ENCODE results near the gene ZNF398. TPM values are rescaled to one million over a fixed set of nuclear protein-coding genes. Genes with fewer than 3 reads are reported as not detected.

The ZNF398 gene
- total RNA-seq, 4 donors from 2014 or later: 12.8 to 19.9 (median 15.0) TPM

DNA sequence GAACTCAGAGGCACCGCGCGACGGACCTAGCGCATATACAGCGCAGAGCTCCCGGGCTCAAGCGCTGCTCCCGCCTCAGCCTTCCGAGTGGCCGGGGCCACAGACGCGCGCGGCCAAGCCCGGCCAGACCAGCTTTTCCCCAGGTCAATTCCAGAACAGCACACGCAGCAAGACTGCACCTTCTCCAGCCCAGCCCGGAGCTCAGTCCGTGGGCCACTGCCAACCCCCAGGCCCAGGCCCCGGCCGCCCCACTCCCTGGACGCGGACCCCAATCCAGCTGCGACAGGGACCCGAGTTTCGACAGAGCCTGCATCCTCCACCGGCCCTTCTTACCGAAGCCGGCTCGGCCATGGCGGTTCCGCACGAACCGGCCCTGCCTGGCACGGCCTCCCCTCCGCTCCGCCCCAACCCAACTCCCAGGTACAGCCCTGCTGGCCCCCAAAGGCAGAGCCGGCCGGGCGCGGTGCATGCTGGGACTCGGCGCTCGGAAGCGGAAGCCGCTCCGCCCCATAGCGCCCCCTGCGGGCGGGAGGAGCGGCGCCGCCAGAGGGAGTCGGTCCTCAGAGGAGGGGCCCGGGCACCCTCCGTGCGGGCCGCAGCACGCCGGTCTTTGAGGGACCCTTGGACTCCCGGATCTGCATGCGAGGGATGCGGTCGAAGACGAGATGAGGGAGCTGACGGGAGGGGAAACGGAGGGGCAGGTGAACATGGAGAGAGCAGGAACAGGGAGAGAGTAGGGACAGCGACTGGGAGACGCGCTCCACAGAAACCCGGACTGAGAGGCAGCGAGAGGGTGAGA, 21.2 kb upstream of the ZNF398 start, which contains the start of gene ZNF425:
ZNF425 (minus strand) TSS at position 462 of the 799 bp plus-strand sequence; CDS start at position 351, 111 bp downstream.
- Histone ChIP-seq H3K4me3 (peak within 1 kb of the TSS; percentile 79 to 100 (median 96)), H3K27me3 (no peaks in the 10 kb centered on the region), H3K36me3 (no peaks in the 10 kb centered on the region), H3K9me3 (no peaks in the 10 kb centered on the region), H3K4me1 (peaks cover 9% of the 10 kb centered on the region in 2 donors), H3K27ac (peak within 1 kb of the TSS; percentile 94 to 98 (median 96))
- ATAC-seq (peak; percentile 92 to 93), DNase-seq (peak; percentile 80 to 85)
- in situ Hi-C loops (cut with MboI; ENCODE audit: low sequenced_read_pairs in 4 of 4): no loop called here
- TF ChIP-seq POLR2A (IDR thresholded peaks at IDR 0.05): peak; percentile 84 to 91
- TF ChIP-seq, protein P1, sequence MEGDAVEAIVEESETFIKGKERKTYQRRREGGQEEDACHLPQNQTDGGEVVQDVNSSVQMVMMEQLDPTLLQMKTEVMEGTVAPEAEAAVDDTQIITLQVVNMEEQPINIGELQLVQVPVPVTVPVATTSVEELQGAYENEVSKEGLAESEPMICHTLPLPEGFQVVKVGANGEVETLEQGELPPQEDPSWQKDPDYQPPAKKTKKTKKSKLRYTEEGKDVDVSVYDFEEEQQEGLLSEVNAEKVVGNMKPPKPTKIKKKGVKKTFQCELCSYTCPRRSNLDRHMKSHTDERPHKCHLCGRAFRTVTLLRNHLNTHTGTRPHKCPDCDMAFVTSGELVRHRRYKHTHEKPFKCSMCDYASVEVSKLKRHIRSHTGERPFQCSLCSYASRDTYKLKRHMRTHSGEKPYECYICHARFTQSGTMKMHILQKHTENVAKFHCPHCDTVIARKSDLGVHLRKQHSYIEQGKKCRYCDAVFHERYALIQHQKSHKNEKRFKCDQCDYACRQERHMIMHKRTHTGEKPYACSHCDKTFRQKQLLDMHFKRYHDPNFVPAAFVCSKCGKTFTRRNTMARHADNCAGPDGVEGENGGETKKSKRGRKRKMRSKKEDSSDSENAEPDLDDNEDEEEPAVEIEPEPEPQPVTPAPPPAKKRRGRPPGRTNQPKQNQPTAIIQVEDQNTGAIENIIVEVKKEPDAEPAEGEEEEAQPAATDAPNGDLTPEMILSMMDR (IDR thresholded peaks at IDR 0.05 in 4 of 5, conservative IDR thresholded peaks at IDR 0.05 in 1 of 5): peak; percentile 96 to 99 (median 97)
- intact Hi-C loops (cut with DNase I; ENCODE audit: low total_unique reads): loop anchor here (1.0 to 2.0 kb wide), 5 partner anchors 21 to 185 kb away; partner anchors contain the start of genes PDIA4, ZNF398 and ZNF786

DNA sequence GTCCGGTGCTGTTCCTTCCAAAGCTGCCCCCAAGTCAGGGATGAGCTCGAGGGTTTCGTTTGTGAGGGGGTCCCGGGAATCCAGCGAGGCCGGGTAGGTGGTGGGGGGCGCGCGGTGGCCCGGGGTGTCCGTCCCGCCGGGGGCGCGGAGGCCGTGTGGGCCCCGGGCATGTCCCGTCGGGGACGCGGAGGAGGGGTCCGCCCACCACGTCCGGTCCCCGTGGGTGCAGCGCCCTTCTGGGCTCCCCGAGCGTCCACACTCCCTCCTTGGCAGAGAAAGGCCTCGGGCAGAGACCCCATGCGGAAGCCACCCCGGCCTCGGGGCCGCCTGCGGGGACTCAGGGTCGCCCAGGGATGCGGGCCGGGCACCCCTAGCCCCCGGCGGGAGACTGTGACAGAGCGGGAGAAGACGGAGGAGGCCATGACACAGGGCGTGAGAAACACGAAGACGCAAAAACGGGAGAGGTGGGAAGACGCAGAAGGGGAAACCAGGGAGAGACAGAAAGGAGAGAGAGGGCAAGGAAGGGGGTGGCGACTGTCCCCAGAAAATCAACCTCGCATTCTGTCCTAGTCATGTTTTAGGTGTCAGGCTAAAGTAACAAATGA, 20.5 kb upstream of the ZNF398 start:
- intact Hi-C loops (cut with DNase I; ENCODE audit: low total_unique reads): loop anchor here (1.0 to 2.0 kb wide), 5 partner anchors 21 to 186 kb away; partner anchors contain the start of genes PDIA4, ZNF398 and ZNF786

DNA sequence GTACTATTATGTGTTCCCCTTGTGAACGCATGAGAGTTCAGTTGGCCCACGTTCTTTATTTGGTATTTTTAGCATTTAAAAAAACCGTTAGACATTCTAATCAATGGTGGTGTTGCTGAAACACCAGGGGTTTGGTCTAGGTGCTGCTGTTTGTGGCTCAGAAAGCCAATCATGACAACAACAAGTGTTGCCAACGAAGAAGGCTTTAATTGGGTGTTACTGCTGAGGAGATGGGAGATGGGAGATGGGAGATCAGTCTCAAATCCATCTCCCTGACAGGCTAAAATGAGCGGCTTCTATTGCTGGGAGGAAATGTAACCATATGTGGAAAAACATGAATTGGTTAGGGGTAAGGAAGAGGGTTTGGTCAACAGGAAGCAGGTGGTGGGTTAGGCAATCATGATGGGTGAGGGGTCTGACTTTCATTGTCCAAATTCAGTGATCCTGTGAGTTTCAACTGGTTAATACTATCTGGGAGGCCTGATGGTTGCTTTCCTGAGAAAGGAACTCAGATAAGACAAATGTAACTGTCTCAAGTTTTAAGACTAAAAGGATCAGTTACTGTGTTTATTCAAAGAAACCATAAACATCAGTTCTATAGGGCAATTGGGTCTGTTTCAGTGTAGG, 16.6 kb upstream of the ZNF398 start:
- Histone ChIP-seq H3K4me1 (no peaks in the 10 kb centered on the region), H3K27me3 (no peaks in the 10 kb centered on the region), H3K27ac (no peak overlapping the region), H3K4me3 (no peak overlapping the region), H3K36me3 (no peaks in the 10 kb centered on the region), H3K9me3 (no peaks in the 10 kb centered on the region)
- DNase-seq (no peak), ATAC-seq (no peak)
- in situ Hi-C loops (cut with MboI; ENCODE audit: low sequenced_read_pairs in 4 of 4): no loop called here
- intact Hi-C loops (cut with DNase I; ENCODE audit: low total_unique reads): no loop called here
- TF ChIP-seq, protein P1 (IDR thresholded peaks at IDR 0.05 in 4 of 5, conservative IDR thresholded peaks at IDR 0.05 in 1 of 5): no peak
- no peak for TF ChIP-seq POLR2A (IDR thresholded peaks at IDR 0.05)

More for the DNA sequence above, 20.5 kb upstream of the ZNF398 start:
- H3K36me3 ChIP-seq: no peaks in the 10 kb centered on the region
- ATAC-seq: peak; percentile 54 to 60
- DNase-seq: peak; percentile 14 to 28
- in situ Hi-C loops (cut with MboI; ENCODE audit: low sequenced_read_pairs in 4 of 4): no loop called here
- H3K4me3 ChIP-seq: peak overlapping the region; percentile 79 to 100 (median 96)
- peak overlapping the region; percentile 94 to 98 (median 96) for H3K27ac ChIP-seq
- no peaks in the 10 kb centered on the region for H3K9me3 ChIP-seq
- TF ChIP-seq, protein P1 (IDR thresholded peaks at IDR 0.05 in 4 of 5, conservative IDR thresholded peaks at IDR 0.05 in 1 of 5): no peak
- no peak for TF ChIP-seq POLR2A (IDR thresholded peaks at IDR 0.05)
- H3K4me1 ChIP-seq: peaks cover 9% of the 10 kb centered on the region in 2 donors
- no peaks in the 10 kb centered on the region for H3K27me3 ChIP-seq

DNA sequence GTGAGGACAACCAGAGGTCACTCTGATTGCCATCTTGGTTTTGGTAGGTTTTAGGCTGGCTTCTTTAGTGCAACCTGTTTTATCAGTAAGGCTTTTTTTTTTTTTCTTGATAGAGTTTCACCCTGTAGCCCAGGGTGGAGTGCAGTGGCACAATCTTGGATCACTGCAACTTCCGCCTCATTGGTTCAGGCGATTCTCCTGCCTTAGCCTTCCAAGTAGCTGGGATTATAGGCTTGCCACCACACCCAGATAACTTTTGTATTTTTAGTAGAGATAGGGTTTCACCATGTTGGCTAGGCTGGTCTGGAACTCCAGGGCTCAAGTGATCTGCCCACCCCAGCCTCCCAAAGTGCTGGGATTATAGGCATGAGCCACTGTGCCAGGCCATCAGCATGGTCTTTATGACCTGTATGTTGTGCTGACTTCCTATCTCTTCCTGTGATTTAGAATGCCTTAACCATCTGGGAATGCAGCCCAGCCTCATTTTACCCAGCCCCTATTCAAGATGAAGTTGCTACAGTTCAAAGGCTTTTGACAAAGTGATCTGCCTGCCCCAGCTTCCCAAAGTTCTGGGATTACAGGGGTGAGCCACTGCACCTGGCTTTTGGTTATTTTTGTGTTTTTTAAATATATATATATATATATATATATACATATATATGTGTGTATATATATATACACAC, 14.1 kb upstream of the ZNF398 start:
- Histone ChIP-seq H3K4me1 (no peaks in the 10 kb centered on the region), H3K36me3 (no peaks in the 10 kb centered on the region), H3K4me3 (no peak overlapping the region), H3K27ac (no peak overlapping the region), H3K27me3 (no peaks in the 10 kb centered on the region), H3K9me3 (no peaks in the 10 kb centered on the region)
- in situ Hi-C loops (cut with MboI; ENCODE audit: low sequenced_read_pairs in 4 of 4) (no loop called here), intact Hi-C loops (cut with DNase I; ENCODE audit: low total_unique reads) (no loop called here)
- no peak for TF ChIP-seq POLR2A (IDR thresholded peaks at IDR 0.05)
- TF ChIP-seq, protein P1 (IDR thresholded peaks at IDR 0.05 in 4 of 5, conservative IDR thresholded peaks at IDR 0.05 in 1 of 5): no peak
- ATAC-seq: no peak
- no peak for DNase-seq

Data from gastrocnemius medialis (tissue), 4 donors.